ENCODE results near the gene KDM6B. TPM values are rescaled to one million over a fixed set of nuclear protein-coding genes. Genes with fewer than 3 reads are reported as not detected.
A peak's percentile ranks its signal among the peaks of the same experiment; 100 is the strongest.

KDM6B gene
- 10 to 100 TPM in 2 of 4 donors, 1 to 10 TPM in 2; 4.8 to 14.4 (median 10.4) TPM for total RNA-seq

GRCh38 chr17:7833795-7834541, at the start of gene KDM6B:
KDM6B (plus strand) TSS chr17:7834217; CDS start chr17:7845555, 11,338 bp downstream.
- peak in 1 of 6 experiments; percentile 0 for TF ChIP-seq CTCF (IDR thresholded peaks at IDR 0.05)
- TF ChIP-seq POLR2A (IDR thresholded peaks at IDR 0.05) = peak in 1 of 2 donors; percentile 50
- Histone ChIP-seq H3K9me3 (no peaks in the 10 kb centered on the region), H3K27me3 (no peaks in the 10 kb centered on the region), H3K4me3 (replicated peaks in 1 of 3) (peak within 1 kb of the TSS; percentile 40 to 84 (median 61)), H3K4me1 (peaks cover 20 to 29% of the 10 kb centered on the region in 2 donors), H3K27ac (peak within 1 kb of the TSS; percentile 85 to 99 (median 98)), H3K36me3 (no peaks in the 10 kb centered on the region)
- intact Hi-C loops (cut with DNase I) = no loop called here
- peak; percentile 97 for DNase-seq
- 1% methylated on average over 29 to 30 of the region's 49 CpGs for WGBS, 2 donors

GRCh38 chr17:7786866-7787265, 47.2 kb upstream of the KDM6B start:
- intact Hi-C loops (cut with DNase I) = no loop called here
- Histone ChIP-seq H3K4me1 (peaks cover 0 to 1% of the 10 kb centered on the region in 2 donors), H3K36me3 (no peaks in the 10 kb centered on the region), H3K27me3 (no peaks in the 10 kb centered on the region), H3K27ac (no peak overlapping the region), H3K9me3 (no peaks in the 10 kb centered on the region), H3K4me3 (replicated peaks in 1 of 3) (no peak overlapping the region)
- DNase-seq = no peak
- 53 to 72% methylated on average over 19 to 21 of the region's 21 CpGs for WGBS, 2 donors
- no peak for TF ChIP-seq CTCF (IDR thresholded peaks at IDR 0.05)
- TF ChIP-seq POLR2A (IDR thresholded peaks at IDR 0.05) = no peak

- WGBS, 2 donors = 89 to 90% methylated on average over 9 of the region's 9 CpGs
- intact Hi-C loops (cut with DNase I) = no loop called here
- Histone ChIP-seq H3K27me3 (no peaks in the 10 kb centered on the region), H3K4me3 (replicated peaks in 1 of 3) (no peak overlapping the region), H3K9me3 (no peaks in the 10 kb centered on the region), H3K4me1 (no peaks in the 10 kb centered on the region), H3K36me3 (no peaks in the 10 kb centered on the region), H3K27ac (no peak overlapping the region)
- no peak for DNase-seq
- TF ChIP-seq POLR2A (IDR thresholded peaks at IDR 0.05) = no peak
- TF ChIP-seq CTCF (IDR thresholded peaks at IDR 0.05) = no peak
Measured at GRCh38 chr17:7789131-7789530, 44.9 kb upstream of the KDM6B start.

GRCh38 chr17:7790150-7790549, 43.9 kb upstream of the KDM6B start:
- no peak for DNase-seq
- H3K4me3 ChIP-seq (replicated peaks in 1 of 3) = no peak overlapping the region
- H3K9me3 ChIP-seq = no peaks in the 10 kb centered on the region
- no peaks in the 10 kb centered on the region for H3K27me3 ChIP-seq
- WGBS, 2 donors = 97% methylated on average over 5 of the region's 5 CpGs
- H3K27ac ChIP-seq = no peak overlapping the region
- no peaks in the 10 kb centered on the region for H3K36me3 ChIP-seq
- intact Hi-C loops (cut with DNase I) = no loop called here
- H3K4me1 ChIP-seq = no peaks in the 10 kb centered on the region
- TF ChIP-seq CTCF (IDR thresholded peaks at IDR 0.05) (no peak), POLR2A (IDR thresholded peaks at IDR 0.05) (no peak)

- DNase-seq = no peak
Measured at GRCh38 chr17:7792611-7793010, 41.4 kb upstream of the KDM6B start.

More at GRCh38 chr17:7792611-7793010, 41.4 kb upstream of the KDM6B start:
- 91 to 92% methylated on average over 17 of the region's 17 CpGs for WGBS, 2 donors
- intact Hi-C loops (cut with DNase I) = no loop called here
- no peaks in the 10 kb centered on the region for H3K9me3 ChIP-seq
- H3K27ac ChIP-seq = no peak overlapping the region
- H3K36me3 ChIP-seq = no peaks in the 10 kb centered on the region
- H3K4me3 ChIP-seq (replicated peaks in 1 of 3) = no peak overlapping the region
- H3K27me3 ChIP-seq = no peaks in the 10 kb centered on the region
- TF ChIP-seq CTCF (IDR thresholded peaks at IDR 0.05) (no peak), POLR2A (IDR thresholded peaks at IDR 0.05) (no peak)
- no peaks in the 10 kb centered on the region for H3K4me1 ChIP-seq
